ENCODE data around the gene TMSB4X. TPM values are rescaled to one million over a fixed set of nuclear protein-coding genes. Genes with fewer than 3 reads are reported as not detected.
A peak's percentile ranks its signal among the peaks of the same experiment; 100 is the strongest.

TMSB4X gene
- polyA plus RNA-seq, 1 of the 3 experiments (the other 2 are of a cell fraction): 4,830 TPM

DNA sequence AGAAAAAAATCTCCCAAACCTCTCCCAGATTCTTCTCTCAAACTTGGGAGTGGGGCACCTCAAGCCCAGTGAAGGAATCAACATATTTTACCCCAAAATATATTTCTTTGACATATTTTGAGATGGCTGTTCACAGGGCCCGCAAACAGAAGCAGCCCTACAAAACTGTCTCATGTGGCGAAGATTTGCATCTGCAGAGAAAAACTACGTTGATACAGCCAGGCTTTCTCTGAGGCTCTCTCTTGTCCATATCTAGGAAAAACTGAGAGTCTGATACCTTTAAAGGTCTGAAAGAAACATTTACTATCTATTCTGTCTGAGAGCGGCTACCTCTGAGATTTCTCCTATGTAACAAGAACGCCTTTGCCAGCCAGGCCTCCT, 23.3 kb upstream of the TMSB4X start:
- 82% methylated on average over 5 of the region's 5 CpGs for WGBS (ENCODE audit: low lambda C conversion rate)
- Histone ChIP-seq H3K36me3 (replicated peaks in 1 of 2; ENCODE audit: control insufficient read depth in 1 of 2, insufficient read depth in 2 of 2, low read length in 1 of 2) (no peaks in the 10 kb centered on the region), H3K4me3 (ENCODE audit: low read depth in 2 of 2, low read length in 1 of 2) (no peak overlapping the region), H2AFZ (ENCODE audit: low read depth) (peak overlapping the region; percentile 74; the same call in 1 of the 2 replicates), H3F3A (replicated peaks; ENCODE audit: insufficient read depth) (peaks cover 18% of the 10 kb centered on the region), H3K27ac (ENCODE audit: low read depth in 2 of 2, low read length in 1 of 2) (peak overlapping the region in 1 of 2 experiments; percentile 85; a peak in 1 of 4 replicates), H3K27me3 (ENCODE audit: insufficient read depth) (no peaks in the 10 kb centered on the region), H3K9me3 (no peaks in the 10 kb centered on the region), H4K20me1 (ENCODE audit: insufficient read depth) (no peaks in the 10 kb centered on the region), H3K9me2 (no peaks in the 10 kb centered on the region), H3K4me1 (ENCODE audit: control insufficient read depth in 1 of 2, insufficient read depth in 2 of 2, low read depth in 1 of 2, low read length in 1 of 2) (peaks cover 16 to 40% of the 10 kb centered on the region in 2 experiments; a peak in 3 of 4 replicates), H3K79me2 (ENCODE audit: insufficient read depth) (no peaks in the 10 kb centered on the region), H3K9ac (no peak overlapping the region; the same call in 1 of the 2 replicates), H3K4me2 (no peak overlapping the region)
- POLR2A ChIA-PET: no interaction called here
- no peak for DNase-seq
- TF ChIP-seq YY1 (IDR thresholded peaks at IDR 0.05; ENCODE audit: low read depth): no peak
- TF ChIP-seq ELF1 (IDR thresholded peaks at IDR 0.05): no peak
- no peak for TF ChIP-seq SMC3 (IDR thresholded peaks at IDR 0.05; ENCODE audit: low read depth, low read length)
- TF ChIP-seq SIN3A (IDR thresholded peaks at IDR 0.05; ENCODE audit: borderline replicate concordance, low read depth, low read length): no peak
- no peak for TF ChIP-seq MXI1 (IDR thresholded peaks at IDR 0.05; ENCODE audit: low read depth, low read length)
- no peak for TF ChIP-seq EZH2phosphoT487 (IDR thresholded peaks at IDR 0.05; ENCODE audit: borderline replicate concordance, low read depth)
- no peak for TF ChIP-seq RAD21 (IDR thresholded peaks at IDR 0.05; ENCODE audit: low read length)
- CTCF ChIA-PET: interaction anchor here (1.6 kb wide), 1 partner anchor 536 kb away, joined by 9 read pairs; no protein-coding TSS in a partner anchor

DNA sequence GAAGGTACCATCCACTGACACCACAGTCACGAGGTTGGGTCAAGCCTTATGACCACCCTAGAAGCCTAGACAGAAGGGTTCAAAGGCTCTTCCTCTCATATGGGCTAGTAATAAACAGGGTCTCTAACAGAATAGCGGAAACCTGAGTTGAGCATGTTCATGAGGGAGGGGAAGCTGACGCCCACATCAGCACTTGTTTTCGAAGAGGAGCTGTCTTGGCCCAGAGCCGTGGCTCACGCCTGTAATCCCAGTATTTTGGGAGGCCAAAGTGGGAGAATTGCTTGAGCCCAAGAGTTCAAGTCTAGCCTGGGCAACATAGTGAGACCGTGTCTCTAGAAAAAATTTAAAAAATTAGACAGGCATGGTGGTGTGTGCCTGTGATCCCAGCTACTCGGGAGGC, 21.5 kb upstream of the TMSB4X start:
- Histone ChIP-seq H3K9me3 (no peaks in the 10 kb centered on the region), H3K79me2 (ENCODE audit: insufficient read depth) (no peaks in the 10 kb centered on the region), H3F3A (replicated peaks; ENCODE audit: insufficient read depth) (peaks cover 33% of the 10 kb centered on the region), H4K20me1 (ENCODE audit: insufficient read depth) (no peaks in the 10 kb centered on the region), H3K4me3 (ENCODE audit: low read depth in 2 of 2, low read length in 1 of 2) (no peak overlapping the region), H3K36me3 (replicated peaks in 1 of 2; ENCODE audit: control insufficient read depth in 1 of 2, insufficient read depth in 2 of 2, low read length in 1 of 2) (no peaks in the 10 kb centered on the region), H2AFZ (ENCODE audit: low read depth) (no peak overlapping the region), H3K9me2 (no peaks in the 10 kb centered on the region), H3K27me3 (ENCODE audit: insufficient read depth) (no peaks in the 10 kb centered on the region), H3K4me1 (ENCODE audit: control insufficient read depth in 1 of 2, insufficient read depth in 2 of 2, low read depth in 1 of 2, low read length in 1 of 2) (peaks cover 16 to 36% of the 10 kb centered on the region in 2 experiments; a peak in 3 of 4 replicates), H3K9ac (no peak overlapping the region), H3K27ac (ENCODE audit: low read depth in 2 of 2, low read length in 1 of 2) (no peak overlapping the region), H3K4me2 (no peak overlapping the region)
- POLR2A ChIA-PET: no interaction called here
- TF ChIP-seq, protein P1, sequence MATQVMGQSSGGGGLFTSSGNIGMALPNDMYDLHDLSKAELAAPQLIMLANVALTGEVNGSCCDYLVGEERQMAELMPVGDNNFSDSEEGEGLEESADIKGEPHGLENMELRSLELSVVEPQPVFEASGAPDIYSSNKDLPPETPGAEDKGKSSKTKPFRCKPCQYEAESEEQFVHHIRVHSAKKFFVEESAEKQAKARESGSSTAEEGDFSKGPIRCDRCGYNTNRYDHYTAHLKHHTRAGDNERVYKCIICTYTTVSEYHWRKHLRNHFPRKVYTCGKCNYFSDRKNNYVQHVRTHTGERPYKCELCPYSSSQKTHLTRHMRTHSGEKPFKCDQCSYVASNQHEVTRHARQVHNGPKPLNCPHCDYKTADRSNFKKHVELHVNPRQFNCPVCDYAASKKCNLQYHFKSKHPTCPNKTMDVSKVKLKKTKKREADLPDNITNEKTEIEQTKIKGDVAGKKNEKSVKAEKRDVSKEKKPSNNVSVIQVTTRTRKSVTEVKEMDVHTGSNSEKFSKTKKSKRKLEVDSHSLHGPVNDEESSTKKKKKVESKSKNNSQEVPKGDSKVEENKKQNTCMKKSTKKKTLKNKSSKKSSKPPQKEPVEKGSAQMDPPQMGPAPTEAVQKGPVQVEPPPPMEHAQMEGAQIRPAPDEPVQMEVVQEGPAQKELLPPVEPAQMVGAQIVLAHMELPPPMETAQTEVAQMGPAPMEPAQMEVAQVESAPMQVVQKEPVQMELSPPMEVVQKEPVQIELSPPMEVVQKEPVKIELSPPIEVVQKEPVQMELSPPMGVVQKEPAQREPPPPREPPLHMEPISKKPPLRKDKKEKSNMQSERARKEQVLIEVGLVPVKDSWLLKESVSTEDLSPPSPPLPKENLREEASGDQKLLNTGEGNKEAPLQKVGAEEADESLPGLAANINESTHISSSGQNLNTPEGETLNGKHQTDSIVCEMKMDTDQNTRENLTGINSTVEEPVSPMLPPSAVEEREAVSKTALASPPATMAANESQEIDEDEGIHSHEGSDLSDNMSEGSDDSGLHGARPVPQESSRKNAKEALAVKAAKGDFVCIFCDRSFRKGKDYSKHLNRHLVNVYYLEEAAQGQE (IDR thresholded peaks at IDR 0.05; ENCODE audit: low read depth, low read length): no peak
- no peak for TF ChIP-seq RAD21 (IDR thresholded peaks at IDR 0.05; ENCODE audit: low read length)
- no peak for TF ChIP-seq FOSL2 (IDR thresholded peaks at IDR 0.05; ENCODE audit: borderline replicate concordance, low read depth)
- no peak for TF ChIP-seq FOXJ3 (CRISPR knock-in tag; IDR thresholded peaks at IDR 0.05)
- TF ChIP-seq RFX5 (IDR thresholded peaks at IDR 0.05; ENCODE audit: low read length): no peak
- TF ChIP-seq RCOR1 (IDR thresholded peaks at IDR 0.05; ENCODE audit: low read length): no peak
- TF ChIP-seq TEAD4 (IDR thresholded peaks at IDR 0.05; ENCODE audit: borderline replicate concordance, insufficient read depth): no peak
- TF ChIP-seq RXRA (IDR thresholded peaks at IDR 0.05; ENCODE audit: borderline replicate concordance, low read depth): no peak
- TF ChIP-seq SIN3A (IDR thresholded peaks at IDR 0.05; ENCODE audit: borderline replicate concordance, low read depth, low read length): no peak
- CTCF ChIA-PET: no interaction called here
- 74% methylated on average over 8 of the region's 8 CpGs for WGBS (ENCODE audit: low lambda C conversion rate)
- no peak for DNase-seq
